ENCODE measurements around the gene MRPL2.
"Not testable (repeated sequence)": the region's sequence is repeated elsewhere in the genome, so short reads cannot be mapped to it uniquely, and the experiment has no call there.

The MRPL2 gene

DNA sequence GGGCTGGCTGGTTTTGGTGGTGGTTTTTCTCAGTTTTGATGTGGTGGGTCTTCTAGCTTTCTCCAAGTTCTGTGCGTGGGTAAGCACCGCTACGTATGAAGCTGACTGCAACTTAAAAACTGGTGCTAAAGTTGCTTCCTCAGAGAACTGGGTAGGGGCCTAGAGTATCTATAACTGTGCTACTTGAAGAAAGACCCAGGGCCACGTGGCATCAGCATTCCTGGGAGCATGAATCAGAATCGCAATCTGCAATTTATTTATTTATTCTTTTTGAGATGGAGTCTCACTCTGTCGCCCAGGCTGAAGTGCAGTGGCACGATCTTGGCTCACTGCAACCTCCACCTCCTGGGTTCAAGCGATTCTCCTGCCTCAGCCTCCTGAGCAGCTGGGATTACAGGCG lies 22.7 kb upstream of the MRPL2 start:
- DNase-seq, result not testable (repeated sequence)

DNA sequence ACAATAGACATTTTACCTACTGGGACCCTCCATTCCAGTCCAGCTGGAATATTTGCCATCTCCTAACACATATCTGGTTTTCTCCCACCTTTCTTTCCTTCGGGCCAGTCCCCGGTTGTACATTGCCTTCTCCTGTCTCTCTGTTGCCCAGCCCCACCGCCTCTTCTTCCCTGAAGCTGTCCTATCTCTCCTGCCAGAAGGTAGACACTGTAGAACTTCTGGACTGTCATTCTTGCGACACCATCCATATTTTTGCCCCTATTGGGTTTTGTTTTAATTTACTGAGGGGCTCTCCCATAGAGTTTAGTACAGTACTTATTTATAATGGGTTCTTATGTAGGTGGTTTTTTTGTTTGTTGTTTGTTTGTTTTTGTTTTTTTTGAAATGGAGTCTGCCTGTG lies 21.8 kb upstream of the MRPL2 start:
- no peak for DNase-seq

GRCh38 chr6:43078691-43079090 lies 19.5 kb upstream of the MRPL2 start:
- DNase-seq, result no peak

- DNase-seq, result no peak
Measured at GRCh38 chr6:43077981-43078511, 18.8 kb upstream of the MRPL2 start.

DNA sequence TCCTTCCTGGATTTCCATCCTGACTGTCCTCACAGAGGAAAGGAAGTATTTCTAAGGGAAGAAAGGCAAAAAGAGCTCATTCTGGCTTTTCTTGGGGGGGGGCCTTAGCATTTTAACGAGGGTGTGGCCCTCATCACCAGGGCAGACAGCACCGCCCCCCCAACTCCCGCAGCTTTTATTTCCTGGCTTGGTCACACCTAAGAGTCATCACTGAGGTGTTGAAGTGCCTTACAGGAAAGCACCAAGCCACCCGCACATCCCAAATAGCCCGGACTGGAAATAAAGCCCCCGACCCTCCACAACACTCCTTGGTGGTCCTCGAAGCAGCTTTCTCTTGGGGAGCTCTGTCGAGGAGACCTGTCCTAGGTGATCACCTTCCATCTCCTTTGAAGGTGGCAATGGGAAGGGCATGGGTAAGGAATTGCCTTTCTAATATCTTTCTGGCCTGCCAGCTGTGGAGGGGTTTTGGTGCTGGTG lies 18.1 kb upstream of the MRPL2 start:
- DNase-seq, result no peak

DNA sequence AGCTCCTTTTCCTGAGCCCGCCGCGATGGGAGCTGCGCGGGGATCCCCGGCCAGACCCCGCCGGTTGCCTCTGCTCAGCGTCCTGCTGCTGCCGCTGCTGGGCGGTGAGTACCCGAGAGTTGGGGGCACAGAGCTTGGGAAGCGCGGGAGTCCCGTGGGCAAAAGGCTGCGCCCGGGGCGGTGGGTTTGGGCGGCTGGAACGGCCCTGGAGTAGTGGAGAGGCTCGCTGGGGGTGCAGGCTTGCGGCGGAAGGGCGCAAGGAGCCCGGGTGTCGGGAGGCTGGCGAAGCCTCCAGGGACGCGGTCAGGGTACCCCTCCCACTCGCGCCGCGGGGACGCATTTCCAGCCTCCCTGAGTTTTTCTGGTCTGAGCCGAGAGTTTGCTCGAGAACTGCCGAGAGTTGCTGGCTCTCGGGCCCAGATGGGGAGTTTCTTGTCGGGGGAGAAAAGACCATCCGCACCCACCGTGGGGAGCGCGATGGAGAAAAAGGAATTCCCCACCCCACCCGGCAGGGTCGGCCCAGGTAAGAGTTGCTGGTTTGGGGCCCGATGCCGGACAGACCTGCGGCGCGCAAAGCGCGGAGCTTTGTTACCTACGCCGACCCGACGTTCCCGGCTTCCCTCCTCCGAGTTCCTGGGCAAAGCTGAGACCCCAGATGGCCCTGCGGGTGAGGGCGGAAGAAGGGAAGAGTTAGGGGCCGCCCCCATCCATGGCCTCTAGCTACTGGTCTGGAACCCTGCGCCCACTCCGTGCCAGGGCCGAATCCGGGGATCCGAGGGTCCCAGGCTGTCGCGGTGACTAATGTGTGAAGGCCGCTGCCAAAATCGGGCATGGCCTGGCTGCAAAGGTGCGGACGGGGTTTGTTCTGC lies 17.5 kb upstream of the MRPL2 start:
- DNase-seq, result peak; percentile 21 to 24

- peak; percentile 66 to 79 for DNase-seq
Measured at GRCh38 chr6:43075670-43076463, 16.6 kb upstream of the MRPL2 start, which contains the start of gene PTK7. Gene PTK7, plus strand, starts transcription at chr6:43076314. Its CDS starts 175 bp downstream, at chr6:43076489.

GRCh38 chr6:43074847-43075669 lies 15.8 kb upstream of the MRPL2 start:
- no peak for DNase-seq

- peak; percentile 70 to 85 for DNase-seq
Measured at GRCh38 chr6:43070028-43070632, 10.9 kb upstream of the MRPL2 start.

DNA sequence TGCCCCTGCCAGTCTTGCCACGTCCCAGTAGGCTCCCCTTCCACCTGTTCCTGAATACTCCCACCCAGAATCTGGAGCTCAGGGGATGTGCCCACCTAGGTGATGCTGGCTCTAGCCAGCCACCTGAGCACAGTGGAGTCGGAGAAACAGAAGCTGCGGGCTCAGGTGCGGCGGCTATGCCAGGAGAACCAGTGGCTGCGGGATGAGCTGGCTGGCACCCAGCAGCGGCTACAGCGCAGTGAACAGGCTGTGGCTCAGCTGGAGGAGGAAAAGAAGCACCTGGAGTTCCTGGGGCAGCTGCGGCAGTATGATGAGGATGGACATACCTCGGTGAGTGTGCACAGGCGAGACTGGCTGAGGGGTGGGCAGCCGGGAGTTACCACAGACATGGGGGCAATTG lies 3.6 kb upstream of the MRPL2 start:
- DNase-seq, result no peak

- DNase-seq, result no peak
Measured at GRCh38 chr6:43061861-43062260, 2.6 kb upstream of the MRPL2 start.

DNA sequence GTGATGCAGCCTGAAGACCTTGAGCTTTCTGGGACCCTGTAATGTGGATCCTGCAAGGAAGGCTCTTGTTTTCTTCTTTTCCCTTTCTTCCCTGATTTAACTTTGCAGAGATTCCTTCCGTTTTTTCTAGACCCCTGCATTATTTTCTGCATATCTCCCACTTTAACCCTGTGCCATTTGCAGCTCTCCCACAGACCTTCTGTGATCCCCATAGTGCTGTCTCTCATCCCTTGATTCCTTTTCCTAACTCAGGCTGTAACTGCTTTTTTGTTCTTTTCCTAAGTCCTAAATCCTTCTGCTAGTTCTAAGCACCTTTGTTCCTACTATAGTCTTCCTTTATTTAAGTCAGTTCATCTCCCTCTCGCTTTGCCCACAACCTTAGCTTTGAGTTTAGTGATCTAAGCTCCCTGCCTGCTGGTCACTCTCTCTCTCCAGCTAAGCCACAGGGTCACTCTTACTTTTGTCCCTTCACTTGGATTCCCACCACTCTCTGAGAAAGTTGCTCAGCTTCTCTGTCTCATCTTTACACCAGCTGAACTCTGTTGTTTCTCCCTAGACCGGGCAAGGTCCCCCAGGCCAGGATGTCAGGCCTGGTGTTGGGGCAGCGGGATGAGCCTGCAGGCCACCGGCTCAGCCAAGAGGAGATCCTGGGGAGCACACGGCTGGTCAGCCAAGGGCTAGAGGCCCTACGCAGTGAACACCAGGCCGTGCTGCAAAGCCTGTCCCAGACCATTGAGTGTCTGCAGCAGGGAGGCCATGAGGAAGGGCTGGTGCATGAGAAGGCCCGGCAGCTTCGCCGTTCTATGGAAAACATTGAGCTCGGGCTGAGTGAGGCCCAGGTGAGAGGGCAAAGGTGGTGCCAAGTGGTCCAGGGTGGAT lies 1.8 kb upstream of the MRPL2 start:
- no peak for DNase-seq

GRCh38 chr6:43060034-43060754 lies 960 bp upstream of the MRPL2 start:
- no peak for DNase-seq

GRCh38 chr6:43058531-43058930 lies 703 bp downstream of the MRPL2 start:
- DNase-seq, result no peak

- no peak for DNase-seq
Measured at GRCh38 chr6:43055966-43056365, 3.3 kb downstream of the MRPL2 start.

DNA sequence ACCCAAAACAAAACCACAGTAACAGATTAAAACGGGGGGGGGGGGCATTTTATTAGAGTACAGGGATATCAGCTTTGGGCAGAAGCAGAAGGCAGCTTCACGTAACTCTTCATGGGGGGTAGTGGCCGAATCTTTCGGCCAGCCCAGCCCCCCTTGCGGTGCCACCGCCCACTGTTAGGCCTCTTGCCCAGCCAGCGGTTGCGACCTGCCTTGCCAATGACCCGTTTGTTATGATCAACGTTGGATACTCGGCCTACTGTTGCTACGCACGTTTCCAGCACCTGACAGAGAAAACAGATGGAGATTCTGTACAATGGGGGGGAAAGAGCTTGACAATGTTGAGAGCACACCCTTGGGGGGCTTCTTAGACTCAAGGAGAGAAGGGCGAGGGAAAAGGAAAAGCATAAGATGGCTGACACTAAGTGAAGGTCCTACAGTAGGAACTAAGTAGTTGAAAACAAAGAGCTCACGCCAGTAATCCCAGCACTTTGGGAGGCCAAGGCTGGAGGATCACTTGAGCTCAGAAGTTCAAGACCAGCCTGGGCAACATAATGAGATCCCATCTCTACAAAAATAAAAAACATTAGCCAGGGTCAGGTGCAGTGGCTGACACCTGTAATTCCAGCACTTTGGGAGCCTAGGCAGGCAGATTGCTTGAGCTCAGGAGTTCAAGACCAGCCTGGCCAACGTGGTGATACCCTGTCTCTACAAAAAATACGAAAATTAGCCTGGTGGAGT lies 4.9 kb downstream of the MRPL2 start:
- no peak for DNase-seq

GRCh38 chr6:43053545-43054205 lies 5.6 kb downstream of the MRPL2 start, which contains the start of gene CUL7:
Gene CUL7, minus strand, starts transcription at chr6:43053851. Its CDS starts 1,063 bp downstream, at chr6:43052788.
- DNase-seq, result peak; percentile 95 to 96

DNA sequence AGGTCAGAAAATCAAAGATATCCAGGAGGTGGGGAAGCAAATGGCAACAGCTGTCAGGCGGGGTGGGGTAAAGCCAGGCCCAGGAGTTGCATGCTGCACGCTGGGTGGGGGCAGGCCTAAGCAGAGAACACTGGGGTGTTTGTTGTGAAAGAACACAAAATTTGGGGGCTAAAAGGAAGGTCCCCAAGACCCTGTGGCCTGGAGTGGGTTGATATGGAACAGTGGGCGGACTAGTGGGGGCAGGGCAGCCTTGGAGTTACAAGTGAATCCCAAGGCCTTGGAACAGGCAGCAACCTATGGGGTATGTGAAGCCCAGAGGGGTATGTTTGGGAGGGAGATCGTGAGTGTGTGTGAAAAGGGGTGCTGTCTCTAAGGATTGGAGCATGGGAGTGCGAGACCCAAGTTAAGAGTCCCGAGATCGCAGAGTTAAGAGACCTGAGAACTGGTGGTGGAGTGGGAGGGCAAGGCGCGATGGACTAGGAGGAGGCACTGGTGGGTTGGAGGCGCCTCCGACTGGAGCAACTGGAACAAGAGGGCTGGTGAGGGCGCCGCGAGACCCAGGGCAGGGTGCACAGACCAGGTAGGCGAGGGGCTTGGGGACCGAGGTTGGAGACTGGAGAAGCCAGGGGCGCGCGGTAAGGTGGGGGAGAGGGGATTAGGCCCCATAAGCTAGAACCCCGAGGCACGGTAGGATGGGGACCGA lies 6.2 kb downstream of the MRPL2 start:
- peak; percentile 36 to 40 for DNase-seq

All from Kasumi-1 (cell line).